Measurements from ENCODE around the gene ZKSCAN4. TPM values are rescaled to one million over a fixed set of nuclear protein-coding genes. Genes with fewer than 3 reads are reported as not detected.

ZKSCAN4 gene
- total and polyA plus RNA-seq, 2 of the 8 experiments (the other 6 are each of a cell fraction or from before 2014, with no cell fraction given), result 2.2 to 6.6 TPM

GRCh38 chr6:28212510-28213212, 39.4 kb downstream of the ZKSCAN4 start (continued):
- TF ChIP-seq ATF2 (IDR thresholded peaks at IDR 0.05; ENCODE audit: low read length), result peak; percentile 89
- no peak for TF ChIP-seq SP1 (IDR thresholded peaks at IDR 0.05; ENCODE audit: low read depth, low read length)
- TF ChIP-seq HDAC6 (IDR thresholded peaks at IDR 0.05; ENCODE audit: low read depth, low read length), result no peak
- TF ChIP-seq ATF3 (IDR thresholded peaks at IDR 0.05; ENCODE audit: insufficient read depth, low read depth, low read length), result no peak
- TF ChIP-seq JUN (IDR thresholded peaks at IDR 0.05; ENCODE audit: low read depth, low read length), result no peak
- TF ChIP-seq, protein P1, sequence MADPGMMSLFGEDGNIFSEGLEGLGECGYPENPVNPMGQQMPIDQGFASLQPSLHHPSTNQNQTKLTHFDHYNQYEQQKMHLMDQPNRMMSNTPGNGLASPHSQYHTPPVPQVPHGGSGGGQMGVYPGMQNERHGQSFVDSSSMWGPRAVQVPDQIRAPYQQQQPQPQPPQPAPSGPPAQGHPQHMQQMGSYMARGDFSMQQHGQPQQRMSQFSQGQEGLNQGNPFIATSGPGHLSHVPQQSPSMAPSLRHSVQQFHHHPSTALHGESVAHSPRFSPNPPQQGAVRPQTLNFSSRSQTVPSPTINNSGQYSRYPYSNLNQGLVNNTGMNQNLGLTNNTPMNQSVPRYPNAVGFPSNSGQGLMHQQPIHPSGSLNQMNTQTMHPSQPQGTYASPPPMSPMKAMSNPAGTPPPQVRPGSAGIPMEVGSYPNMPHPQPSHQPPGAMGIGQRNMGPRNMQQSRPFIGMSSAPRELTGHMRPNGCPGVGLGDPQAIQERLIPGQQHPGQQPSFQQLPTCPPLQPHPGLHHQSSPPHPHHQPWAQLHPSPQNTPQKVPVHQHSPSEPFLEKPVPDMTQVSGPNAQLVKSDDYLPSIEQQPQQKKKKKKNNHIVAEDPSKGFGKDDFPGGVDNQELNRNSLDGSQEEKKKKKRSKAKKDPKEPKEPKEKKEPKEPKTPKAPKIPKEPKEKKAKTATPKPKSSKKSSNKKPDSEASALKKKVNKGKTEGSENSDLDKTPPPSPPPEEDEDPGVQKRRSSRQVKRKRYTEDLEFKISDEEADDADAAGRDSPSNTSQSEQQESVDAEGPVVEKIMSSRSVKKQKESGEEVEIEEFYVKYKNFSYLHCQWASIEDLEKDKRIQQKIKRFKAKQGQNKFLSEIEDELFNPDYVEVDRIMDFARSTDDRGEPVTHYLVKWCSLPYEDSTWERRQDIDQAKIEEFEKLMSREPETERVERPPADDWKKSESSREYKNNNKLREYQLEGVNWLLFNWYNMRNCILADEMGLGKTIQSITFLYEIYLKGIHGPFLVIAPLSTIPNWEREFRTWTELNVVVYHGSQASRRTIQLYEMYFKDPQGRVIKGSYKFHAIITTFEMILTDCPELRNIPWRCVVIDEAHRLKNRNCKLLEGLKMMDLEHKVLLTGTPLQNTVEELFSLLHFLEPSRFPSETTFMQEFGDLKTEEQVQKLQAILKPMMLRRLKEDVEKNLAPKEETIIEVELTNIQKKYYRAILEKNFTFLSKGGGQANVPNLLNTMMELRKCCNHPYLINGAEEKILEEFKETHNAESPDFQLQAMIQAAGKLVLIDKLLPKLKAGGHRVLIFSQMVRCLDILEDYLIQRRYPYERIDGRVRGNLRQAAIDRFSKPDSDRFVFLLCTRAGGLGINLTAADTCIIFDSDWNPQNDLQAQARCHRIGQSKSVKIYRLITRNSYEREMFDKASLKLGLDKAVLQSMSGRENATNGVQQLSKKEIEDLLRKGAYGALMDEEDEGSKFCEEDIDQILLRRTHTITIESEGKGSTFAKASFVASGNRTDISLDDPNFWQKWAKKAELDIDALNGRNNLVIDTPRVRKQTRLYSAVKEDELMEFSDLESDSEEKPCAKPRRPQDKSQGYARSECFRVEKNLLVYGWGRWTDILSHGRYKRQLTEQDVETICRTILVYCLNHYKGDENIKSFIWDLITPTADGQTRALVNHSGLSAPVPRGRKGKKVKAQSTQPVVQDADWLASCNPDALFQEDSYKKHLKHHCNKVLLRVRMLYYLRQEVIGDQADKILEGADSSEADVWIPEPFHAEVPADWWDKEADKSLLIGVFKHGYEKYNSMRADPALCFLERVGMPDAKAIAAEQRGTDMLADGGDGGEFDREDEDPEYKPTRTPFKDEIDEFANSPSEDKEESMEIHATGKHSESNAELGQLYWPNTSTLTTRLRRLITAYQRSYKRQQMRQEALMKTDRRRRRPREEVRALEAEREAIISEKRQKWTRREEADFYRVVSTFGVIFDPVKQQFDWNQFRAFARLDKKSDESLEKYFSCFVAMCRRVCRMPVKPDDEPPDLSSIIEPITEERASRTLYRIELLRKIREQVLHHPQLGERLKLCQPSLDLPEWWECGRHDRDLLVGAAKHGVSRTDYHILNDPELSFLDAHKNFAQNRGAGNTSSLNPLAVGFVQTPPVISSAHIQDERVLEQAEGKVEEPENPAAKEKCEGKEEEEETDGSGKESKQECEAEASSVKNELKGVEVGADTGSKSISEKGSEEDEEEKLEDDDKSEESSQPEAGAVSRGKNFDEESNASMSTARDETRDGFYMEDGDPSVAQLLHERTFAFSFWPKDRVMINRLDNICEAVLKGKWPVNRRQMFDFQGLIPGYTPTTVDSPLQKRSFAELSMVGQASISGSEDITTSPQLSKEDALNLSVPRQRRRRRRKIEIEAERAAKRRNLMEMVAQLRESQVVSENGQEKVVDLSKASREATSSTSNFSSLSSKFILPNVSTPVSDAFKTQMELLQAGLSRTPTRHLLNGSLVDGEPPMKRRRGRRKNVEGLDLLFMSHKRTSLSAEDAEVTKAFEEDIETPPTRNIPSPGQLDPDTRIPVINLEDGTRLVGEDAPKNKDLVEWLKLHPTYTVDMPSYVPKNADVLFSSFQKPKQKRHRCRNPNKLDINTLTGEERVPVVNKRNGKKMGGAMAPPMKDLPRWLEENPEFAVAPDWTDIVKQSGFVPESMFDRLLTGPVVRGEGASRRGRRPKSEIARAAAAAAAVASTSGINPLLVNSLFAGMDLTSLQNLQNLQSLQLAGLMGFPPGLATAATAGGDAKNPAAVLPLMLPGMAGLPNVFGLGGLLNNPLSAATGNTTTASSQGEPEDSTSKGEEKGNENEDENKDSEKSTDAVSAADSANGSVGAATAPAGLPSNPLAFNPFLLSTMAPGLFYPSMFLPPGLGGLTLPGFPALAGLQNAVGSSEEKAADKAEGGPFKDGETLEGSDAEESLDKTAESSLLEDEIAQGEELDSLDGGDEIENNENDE (IDR thresholded peaks at IDR 0.05; ENCODE audit: insufficient replicate concordance, low read length), result no peak
- TF ChIP-seq RAD21 (IDR thresholded peaks at IDR 0.05 in 1 of 2, conservative IDR thresholded peaks at IDR 0.05 in 1 of 2; ENCODE audit: low read depth in 2 of 2, low read length in 2 of 2), result peak; percentile 31 to 33; a peak in 2 of 4 replicates
- TF ChIP-seq YY1 (IDR thresholded peaks at IDR 0.05; ENCODE audit: low read depth, low read length), result no peak
